HG03039 (cell line): ENCODE results near the gene FOXP1.

Experiments used
- ATAC-seq: cut with Tn5 transposase; IDR thresholded peaks from one replicate; pipeline ENCODE4 v1.9.1; 2021; ENCODE audit warnings: mild to moderate bottlenecking, moderate library complexity; ENCODE audit not compliant: unreplicated experiment

FOXP1 gene

DNA sequence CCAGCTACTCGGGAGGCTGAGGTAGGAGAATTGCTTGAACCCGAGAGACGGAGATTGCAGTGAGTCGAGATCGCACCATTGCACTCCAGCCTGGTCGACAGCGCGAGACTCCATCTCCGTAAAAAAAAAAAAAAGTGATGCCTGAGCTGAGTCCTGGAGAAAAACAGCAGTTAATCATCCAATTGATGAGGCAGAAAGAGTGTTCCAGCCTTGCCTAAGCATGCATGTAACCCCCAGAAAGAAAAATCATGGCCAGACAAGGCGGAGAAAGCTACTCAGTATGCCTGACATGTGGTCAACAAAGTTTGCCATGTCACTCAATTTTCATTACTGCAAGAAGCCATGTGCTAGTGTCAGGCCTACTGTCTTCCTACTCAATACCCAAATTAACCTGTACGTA is 678.0 kb downstream of the FOXP1 start:
- ATAC-seq, result no peak
